CD1c-positive myeloid dendritic cell (primary cell): Measurements from ENCODE around the gene MSLN.
A peak's percentile ranks its signal among the peaks of the same experiment; 100 is the strongest.
"Not testable (repeated sequence)": the region's sequence is repeated elsewhere in the genome, so short reads cannot be mapped to it uniquely, and the experiment has no call there.

Source experiments
- DNase-seq: peaks from one replicate; pipeline ENCODE4 v3.0.0-alpha.2; 2016; ENCODE audit errors: extremely low spot score

Gene MSLN

GRCh38 chr16:734981-735881 is 25.3 kb upstream of the MSLN start:
- DNase-seq, result no peak

GRCh38 chr16:735982-736453 is 24.5 kb upstream of the MSLN start:
- no peak for DNase-seq

- DNase-seq, result no peak
These were observed 23.5 kb upstream of the MSLN start for GRCh38 chr16:736936-737481.

GRCh38 chr16:739560-740458 is 20.7 kb upstream of the MSLN start:
- DNase-seq, result no peak

GRCh38 chr16:740459-740763 is 20.1 kb upstream of the MSLN start:
- peak; percentile 28 for DNase-seq

- DNase-seq, result peak; percentile 96
These were observed 19.6 kb upstream of the MSLN start, which contains the start of gene CIAO3 for GRCh38 chr16:740764-741505. CIAO3 (minus strand) TSS chr16:740997; CDS start chr16:740985, 12 bp downstream.

GRCh38 chr16:741986-742629 is 18.4 kb upstream of the MSLN start:
- no peak for DNase-seq

GRCh38 chr16:742894-743293 is 17.6 kb upstream of the MSLN start:
- not testable (repeated sequence) for DNase-seq

- no peak for DNase-seq
These were observed 16.6 kb upstream of the MSLN start for GRCh38 chr16:743794-744500.

GRCh38 chr16:745739-746138 is 14.8 kb upstream of the MSLN start:
- no peak for DNase-seq

- DNase-seq, result no peak
These were observed 13.9 kb upstream of the MSLN start for GRCh38 chr16:746637-747036.

GRCh38 chr16:747978-748746 is 12.4 kb upstream of the MSLN start:
- DNase-seq, result no peak

- no peak for DNase-seq
These were observed 11.5 kb upstream of the MSLN start for GRCh38 chr16:749010-749409.

- no peak for DNase-seq
These were observed 10.0 kb upstream of the MSLN start for GRCh38 chr16:750485-750884.

- DNase-seq, result no peak
These were observed 9.2 kb upstream of the MSLN start for GRCh38 chr16:751152-752006.

- DNase-seq, result no peak
These were observed 8.6 kb upstream of the MSLN start for GRCh38 chr16:752007-752312.

- not testable (repeated sequence) for DNase-seq
These were observed 6.4 kb upstream of the MSLN start for GRCh38 chr16:754121-754607.

GRCh38 chr16:754656-755055 is 5.9 kb upstream of the MSLN start:
- peak; percentile 65 for DNase-seq

- DNase-seq, result peak; percentile 24
These were observed 4.1 kb upstream of the MSLN start for GRCh38 chr16:756428-756827.
